H1 (cell line): ENCODE results near the gene PXMP4. TPM values are rescaled to one million over a fixed set of nuclear protein-coding genes. Genes with fewer than 3 reads are reported as not detected.

Source experiments
- CTCF ChIA-PET: fragments of 300-600 bp; sonication (Branson Sonifier 250); formaldehyde crosslinking; loops from one replicate; lab custom pipeline; 2021; ENCODE audit not compliant: partially characterized antibody; lab: Charles Lee
- POLR2A ChIA-PET: fragments of 300-600 bp; sonication (Branson Sonifier 250); formaldehyde crosslinking; loops from one replicate; lab custom pipeline; 2021; ENCODE audit warnings: inconsistent platforms; ENCODE audit not compliant: partially characterized antibody; lab: Charles Lee
- DNase-seq, 2 experiments: peaks; one replicate each; pipeline versions ENCODE4 v3.0.0 to v3.0.0-alpha.2; 2010 to 2022; ENCODE audit warnings: low spot score in 2 of 2, low read depth in 1 of 2, mixed read lengths in 1 of 2
- FAIRE-seq: peaks from 2 replicates; lab custom pipeline; 2011; peaks lifted over from hg19 to GRCh38; lab: Jason Lieb, UNC
- H2AFZ ChIP-seq: 2 replicates; pipeline ENCODE4 v1.8.1; 2012; ENCODE audit warnings: low read length, inconsistent platforms
- H2AK5ac ChIP-seq: 2 replicates; pipeline ENCODE4 v1.6.1; 2013; ENCODE audit warnings: low read depth, low read length
- H2BK120ac ChIP-seq: replicated peaks from 2 replicates; pipeline ENCODE3; 2013; ENCODE audit warnings: low read depth, low read length, inconsistent platforms
- H2BK12ac ChIP-seq: 2 replicates; pipeline ENCODE4 v1.6.1; 2013; ENCODE audit warnings: low read depth, low read length
- H2BK15ac ChIP-seq: 2 replicates; pipeline ENCODE4 v1.6.1; 2013; ENCODE audit warnings: low read length
- H2BK20ac ChIP-seq: 2 replicates; pipeline ENCODE4 v1.6.1; 2013; ENCODE audit warnings: low read length
- H2BK5ac ChIP-seq: 2 replicates; pipeline ENCODE4 v1.6.1; 2013; ENCODE audit warnings: low read depth, low read length
- H3K14ac ChIP-seq: 2 replicates; pipeline ENCODE4 v1.6.1; 2013; ENCODE audit warnings: inconsistent platforms; ENCODE audit not compliant: insufficient read length
- H3K18ac ChIP-seq: 2 replicates; pipeline ENCODE4 v1.6.1; 2013; ENCODE audit warnings: low read length; ENCODE audit errors: extremely low read depth
- H3K23ac ChIP-seq: 2 replicates; pipeline ENCODE4 v1.6.1; 2013; ENCODE audit warnings: inconsistent platforms; ENCODE audit not compliant: insufficient read length
- H3K23me2 ChIP-seq: 2 replicates; pipeline ENCODE4 v1.6.1; 2013; ENCODE audit warnings: low read depth, low read length
- H3K27ac ChIP-seq: 2 replicates; pipeline ENCODE4 v1.6.1; 2011; ENCODE audit warnings: low read depth, low read length, inconsistent platforms
- H3K27me3 ChIP-seq, 4 experiments: replicated peaks in 1 of 4; 1 replicate in 1 of 4; 2 replicates in 3 of 4; pipeline versions ENCODE4 v1.6.1 to v1.8.1; 2011 to 2013; ENCODE audit warnings: low read length in 3 of 4, mild to moderate bottlenecking in 3 of 4, inconsistent platforms in 2 of 4, mixed read lengths in 2 of 4, moderate library complexity in 1 of 4; ENCODE audit not compliant: control insufficient read depth in 3 of 4, insufficient read depth in 3 of 4; ENCODE audit errors: extremely low read depth in 1 of 4
- H3K36me3 ChIP-seq, 4 experiments: 2 replicates each; pipeline versions ENCODE4 v1.6.1 to v1.8.1; 2011 to 2013; ENCODE audit warnings: mild to moderate bottlenecking in 4 of 4, low read length in 3 of 4, moderate library complexity in 2 of 4, control low read depth in 1 of 4, inconsistent platforms in 1 of 4; ENCODE audit not compliant: insufficient read depth in 4 of 4, control insufficient read depth in 2 of 4
- H3K4ac ChIP-seq: replicated peaks from 2 replicates; pipeline ENCODE3; 2013; ENCODE audit warnings: low read length, low read depth, mixed read lengths, inconsistent platforms; ENCODE audit not compliant: insufficient read length
- H3K4me1 ChIP-seq, 4 experiments: replicated peaks in 1 of 4; 1 replicate in 1 of 4; 2 replicates in 3 of 4; pipeline versions ENCODE4 v1.6.1 to v1.8.1; 2011 to 2013; ENCODE audit warnings: low read length in 3 of 4, inconsistent platforms in 2 of 4, mixed read lengths in 1 of 4; ENCODE audit not compliant: insufficient read depth in 4 of 4, control insufficient read depth in 3 of 4
- H3K4me2 ChIP-seq, 2 experiments: 2 replicates each; pipeline versions ENCODE4 v1.6.1 to v1.8.1; 2011 to 2013; ENCODE audit warnings: low read depth in 2 of 2, low read length in 2 of 2, control low read depth in 1 of 2, inconsistent platforms in 1 of 2, mild to moderate bottlenecking in 1 of 2; ENCODE audit not compliant: insufficient read depth in 1 of 2
- H3K4me3 ChIP-seq, 4 experiments: fragments of 200-600, 300-600 bp in 1 of 4; sonication (generic), shearing (Covaris generic), sonication (Bioruptor Twin) in 1 of 4; 2 replicates each; pipeline versions ENCODE4 v1.5.1 to v1.8.1; 2011 to 2016; ENCODE audit warnings: low read length in 4 of 4, low read depth in 3 of 4, control low read depth in 2 of 4, inconsistent platforms in 2 of 4, mild to moderate bottlenecking in 2 of 4, mixed read lengths in 1 of 4, moderate library complexity in 1 of 4; ENCODE audit not compliant: insufficient read depth in 2 of 4; ENCODE audit errors: extremely low read depth in 1 of 4
- H3K56ac ChIP-seq: replicated peaks from 2 replicates; pipeline ENCODE3; 2013; ENCODE audit warnings: low read depth, mild to moderate bottlenecking, mixed read lengths, low read length, inconsistent platforms; ENCODE audit not compliant: insufficient read length
- H3K79me1 ChIP-seq: 2 replicates; pipeline ENCODE4 v1.6.1; 2013; ENCODE audit warnings: low read depth, low read length, control low read depth
- H3K79me2 ChIP-seq, 2 experiments: 2 replicates each; pipeline versions ENCODE4 v1.6.1 to v1.8.1; 2012 to 2013; ENCODE audit warnings: low read length in 2 of 2, mild to moderate bottlenecking in 2 of 2, inconsistent platforms in 1 of 2; ENCODE audit not compliant: insufficient read depth in 2 of 2, control insufficient read depth in 1 of 2
- H3K9ac ChIP-seq, 4 experiments: replicated peaks in 1 of 4; 1 replicate in 1 of 4; 2 replicates in 3 of 4; pipeline versions ENCODE4 v1.6.1 to v1.8.1; 2011 to 2013; ENCODE audit warnings: low read depth in 3 of 4, low read length in 3 of 4, control low read depth in 2 of 4, mild to moderate bottlenecking in 2 of 4, moderate library complexity in 2 of 4, inconsistent platforms in 1 of 4; ENCODE audit errors: extremely low read depth in 1 of 4
- H3K9me3 ChIP-seq, 2 experiments: 2 replicates each; pipeline versions ENCODE4 v1.6.1 to v1.8.1; 2012 to 2013; ENCODE audit warnings: mild to moderate bottlenecking in 2 of 2, moderate library complexity in 2 of 2, control low read depth in 1 of 2, inconsistent platforms in 1 of 2, low read depth in 1 of 2, low read length in 1 of 2, mixed read lengths in 1 of 2; ENCODE audit not compliant: insufficient read depth in 2 of 2
- H4K20me1 ChIP-seq, 2 experiments: replicated peaks in 1 of 2; 2 replicates each; pipeline versions ENCODE3 to v1.8.1; 2011 to 2013; ENCODE audit warnings: inconsistent platforms in 2 of 2, low read length in 2 of 2, mild to moderate bottlenecking in 1 of 2; ENCODE audit not compliant: insufficient read depth in 2 of 2, control insufficient read depth in 1 of 2
- H4K5ac ChIP-seq: 2 replicates; pipeline ENCODE4 v1.6.1; 2013; ENCODE audit warnings: low read length, low read depth, mixed read lengths, inconsistent platforms; ENCODE audit not compliant: insufficient read length
- H4K8ac ChIP-seq: 2 replicates; pipeline ENCODE4 v1.8.0; 2013; ENCODE audit warnings: mild to moderate bottlenecking, moderate library complexity, low read length, inconsistent platforms; ENCODE audit not compliant: insufficient read depth; ENCODE audit errors: extremely low read depth
- H4K91ac ChIP-seq: replicated peaks from 2 replicates; pipeline ENCODE3; 2013; ENCODE audit warnings: low read length, mixed read lengths, inconsistent platforms; ENCODE audit not compliant: insufficient read length
- ATF2 ChIP-seq: IDR thresholded peaks from 2 replicates; pipeline ENCODE4 v1.6.1; 2012; ENCODE audit warnings: low read length, inconsistent platforms
- CHD1 ChIP-seq: IDR thresholded peaks from 2 replicates; pipeline ENCODE4 v1.6.1; 2012; ENCODE audit warnings: low read depth, low read length, improper control_type of control experiment
- KDM4A ChIP-seq: IDR thresholded peaks from one replicate; pipeline ENCODE4 v1.7.1; 2012; ENCODE audit warnings: low read depth, mild to moderate bottlenecking, moderate library complexity, low read length, inconsistent platforms; ENCODE audit not compliant: severe bottlenecking
- MAFK ChIP-seq: IDR thresholded peaks from 2 replicates; pipeline ENCODE4 v1.6.1; 2012; ENCODE audit warnings: low read depth, mild to moderate bottlenecking, improper control_type of control experiment, low read length
- RNF2 ChIP-seq: fragments of 200-900, 300-1000 bp; sonication (generic); IDR thresholded peaks from 2 replicates; pipeline ENCODE4 v1.7.1; 2016; ENCODE audit warnings: borderline replicate concordance, low read depth, mild to moderate bottlenecking, antibody characterized with exemption, low read length; ENCODE audit not compliant: poor library complexity, severe bottlenecking; ENCODE audit errors: missing control alignments
- SP4 ChIP-seq: IDR thresholded peaks from 2 replicates; pipeline ENCODE4 v1.6.1; 2012; ENCODE audit warnings: low read length, inconsistent platforms
- WGBS, 2 experiments: shearing (Covaris generic) in 1 of 2; methylation state at CpG; one replicate each; pipeline versions ENCODE4 v1.1.6 to v1.1.7; 2013 to 2015; ENCODE audit warnings: low lambda C conversion rate in 2 of 2, mixed read lengths in 2 of 2, inconsistent platforms in 1 of 2, low coverage in 1 of 2, missing lambda C conversion rate in 1 of 2; ENCODE audit not compliant: insufficient replicate concordance in 2 of 2, insufficient coverage in 1 of 2, insufficient read length in 1 of 2; ENCODE audit errors: extremely low coverage in 1 of 2, missing lambda C conversion rate in 1 of 2; 5-methylcytosine and 5-hydroxymethylcytosine counted together
- polyA plus RNA-seq, 7 experiments: library from polyadenylated mRNA; depleted of rRNA in 3 of 7; stranded (reverse) in 5 of 7; unstranded in 2 of 7; fragments of >200 nt in 5 of 7; fragments of 200-250 nt in 2 of 7; gene quantifications; 1 replicate in 5 of 7; 2 replicates in 1 of 7; 4 replicates in 1 of 7; pipeline versions ENCODE4 v1.2.1 to v1.2.3, GENCODE V29; 2011 to 2013; ENCODE audit warnings: missing spikeins in 2 of 7, mixed read lengths in 2 of 7
- total RNA-seq: library from RNA; stranded (reverse); fragmentation: NEBNext Ultra II Directional; extraction: Animal tissue kit (Norgen Biotek cat#: 25700); gene quantifications from 2 replicates; pipeline ENCODE4 v1.2.1, GENCODE V29; 2021

The PXMP4 gene
- total and polyA plus RNA-seq, 2 of the 8 experiments (the other 6 are each of a cell fraction or from before 2014, with no cell fraction given) = 3.3 to 3.4 TPM

- no peak overlapping the region for H3K56ac ChIP-seq
- H3K4me2 ChIP-seq = peak overlapping the region; percentile 68 to 70
- peak overlapping the region; percentile 13; the same call in 1 of the 2 replicates for H3K18ac ChIP-seq
- H2BK5ac ChIP-seq = no peak overlapping the region; the same call in 1 of the 2 replicates
- DNase-seq = peak in 1 of 2 experiments; percentile 92
- FAIRE-seq = no peak
- ChIA-PET POLR2A (interaction anchor here (1.0 to 17.9 kb wide), 9 partner anchors 11 to 267 kb away, joined by 3 to 245 read pairs (median 5); partner anchors contain the start of genes CDK5RAP1, NECAB3 and PXMP4), CTCF (interaction anchor here (0.6 to 4.3 kb wide), 35 partner anchors 10 to 1843 kb away, joined by 3 to 38 read pairs (median 4); partner anchors contain the start of gene ZNF341)
- H4K91ac ChIP-seq = peak overlapping the region; percentile 63
- no peak overlapping the region for H3K14ac ChIP-seq
- peak overlapping the region; percentile 60; the same call in 1 of the 2 replicates for H2BK12ac ChIP-seq
- H3K79me1 ChIP-seq = no peaks in the 10 kb centered on the region; the same call in 1 of the 2 replicates
- H3K9ac ChIP-seq = no peak overlapping the region; a peak in 2 of 7 replicates
- H2BK20ac ChIP-seq = no peak overlapping the region
- no peak overlapping the region for H3K23ac ChIP-seq
- peak overlapping the region in 3 of 4 experiments; percentile 16 to 56 (median 29); a peak in 5 of 8 replicates for H3K4me3 ChIP-seq
- no peak overlapping the region for H3K4ac ChIP-seq
- peaks cover 2 to 10% (median 6%) of the 10 kb centered on the region in 4 experiments; a peak in 4 of 8 replicates for H3K36me3 ChIP-seq
- H3K27me3 ChIP-seq = peaks cover 0 to 10% (median 3%) of the 10 kb centered on the region in 4 experiments; a peak in 3 of 7 replicates
- peaks cover 0 to 5% of the 10 kb centered on the region in 2 experiments; a peak in 1 of 4 replicates for H3K9me3 ChIP-seq
- no peak overlapping the region for H4K5ac ChIP-seq
- no peak overlapping the region for H3K27ac ChIP-seq
- 46% methylated on average over 43 of the region's 47 CpGs; no CpG with 5 or more reads in 1 of the 2 experiments for WGBS, 2 experiments
- H3K4me1 ChIP-seq = peaks cover 0 to 22% (median 12%) of the 10 kb centered on the region in 4 experiments; a peak in 4 of 7 replicates
- no peak overlapping the region for H2BK120ac ChIP-seq
- H4K20me1 ChIP-seq = peaks cover 0 to 15% of the 10 kb centered on the region in 2 experiments
- H2AK5ac ChIP-seq = peak overlapping the region; percentile 34; the same call in 1 of the 2 replicates
- H3K79me2 ChIP-seq = no peaks in the 10 kb centered on the region
- H4K8ac ChIP-seq = peak overlapping the region; percentile 31; the same call in 1 of the 2 replicates
- 0 out of 2 replicates have a peak overlapping the region, but pooled peaks have one; percentile 29 for H2BK15ac ChIP-seq
- no peak overlapping the region for H2AFZ ChIP-seq
- H3K23me2 ChIP-seq = peaks cover 25% of the 10 kb centered on the region; the same call in 1 of the 2 replicates
- TF ChIP-seq SP4 = peak; percentile 49; the same call in 1 of the 2 replicates
- no peak for TF ChIP-seq RNF2
- TF ChIP-seq KDM4A = peak; percentile 8
- TF ChIP-seq MAFK = no peak
- no peak for TF ChIP-seq CHD1
- TF ChIP-seq ATF2 = no peak
Measured at GRCh38 chr20:33667676-33668465, 52.2 kb downstream of the PXMP4 start.
